Activated T-cell treated with anti-CD3 and anti-CD28 coated beads, Interleukin-2, amount 50 U/mL, for 24 hours (primary cell): ENCODE measurements around the gene PANX1.
A peak's percentile ranks its signal among the peaks of the same experiment; 100 is the strongest.

Source experiments
- DNase-seq: peaks from one replicate; pipeline ENCODE4 v3.0.0-alpha.2; 2020
- H3K27ac Mint-ChIP-seq: 2 replicates; pipeline ENCODE4 v1.8.0; 2020; ENCODE audit warnings: mild to moderate bottlenecking, mixed read lengths
- H3K27me3 Mint-ChIP-seq: 2 replicates; pipeline ENCODE4 v1.8.0; 2020; ENCODE audit warnings: mixed read lengths
- H3K36me3 Mint-ChIP-seq: 2 replicates; pipeline ENCODE4 v1.8.0; 2020; ENCODE audit warnings: low read depth, mixed read lengths
- H3K4me1 Mint-ChIP-seq: 2 replicates; pipeline ENCODE4 v1.8.0; 2020; ENCODE audit warnings: low read depth, mixed read lengths
- H3K4me3 Mint-ChIP-seq: 2 replicates; pipeline ENCODE4 v1.8.0; 2020; ENCODE audit warnings: mild to moderate bottlenecking, moderate library complexity, mixed read lengths
- H3K9me3 Mint-ChIP-seq: 2 replicates; pipeline ENCODE4 v1.8.0; 2020; ENCODE audit warnings: mixed read lengths

PANX1 gene

DNA sequence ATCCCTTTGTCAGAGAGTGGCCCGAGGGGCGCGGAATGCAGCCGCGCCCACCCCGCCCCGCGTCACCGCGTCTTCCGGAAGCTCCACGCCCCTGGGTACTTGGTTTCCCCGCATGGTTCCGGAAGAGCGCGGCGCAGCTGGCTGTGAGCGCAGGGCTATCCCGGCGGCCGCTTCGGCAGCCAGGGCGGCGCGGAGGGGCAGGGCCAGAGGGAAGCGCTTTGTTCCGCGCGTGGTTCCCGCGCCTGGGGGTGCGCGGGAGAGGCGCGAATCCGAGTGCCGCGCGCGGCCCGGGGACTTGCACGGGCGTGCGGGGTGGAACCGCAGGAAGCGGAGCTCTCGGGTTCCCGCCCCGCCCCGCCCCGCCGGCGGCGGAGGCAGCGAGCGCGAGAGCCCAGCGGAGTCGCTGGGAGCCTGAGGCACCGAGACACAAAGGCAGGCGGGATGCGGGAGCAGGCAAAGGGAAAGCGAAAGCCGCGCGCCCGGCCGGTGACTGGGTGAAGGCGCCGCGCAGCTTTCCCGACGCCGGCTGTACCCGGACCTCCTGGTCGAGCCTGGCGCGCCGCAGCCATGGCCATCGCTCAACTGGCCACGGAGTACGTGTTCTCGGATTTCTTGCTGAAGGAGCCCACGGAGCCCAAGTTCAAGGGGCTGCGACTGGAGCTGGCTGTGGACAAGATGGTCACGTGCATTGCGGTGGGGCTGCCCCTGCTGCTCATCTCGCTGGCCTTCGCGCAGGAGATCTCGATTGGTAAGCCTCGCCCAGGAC is at the start of gene PANX1:
Gene PANX1 (plus strand): TSS at position 96 of the 766 bp plus-strand sequence. CDS start 472 bp downstream, at position 568.
- peak; percentile 85 for DNase-seq
- Mint-ChIP-seq H3K4me1 (peaks cover 29% of the 10 kb centered on the region), H3K4me3 (no peak within 1 kb of the TSS), H3K27me3 (no peaks in the 10 kb centered on the region), H3K36me3 (peaks cover 5% of the 10 kb centered on the region), H3K27ac (peak within 1 kb of the TSS; percentile 96), H3K9me3 (peaks cover 4% of the 10 kb centered on the region)

DNA sequence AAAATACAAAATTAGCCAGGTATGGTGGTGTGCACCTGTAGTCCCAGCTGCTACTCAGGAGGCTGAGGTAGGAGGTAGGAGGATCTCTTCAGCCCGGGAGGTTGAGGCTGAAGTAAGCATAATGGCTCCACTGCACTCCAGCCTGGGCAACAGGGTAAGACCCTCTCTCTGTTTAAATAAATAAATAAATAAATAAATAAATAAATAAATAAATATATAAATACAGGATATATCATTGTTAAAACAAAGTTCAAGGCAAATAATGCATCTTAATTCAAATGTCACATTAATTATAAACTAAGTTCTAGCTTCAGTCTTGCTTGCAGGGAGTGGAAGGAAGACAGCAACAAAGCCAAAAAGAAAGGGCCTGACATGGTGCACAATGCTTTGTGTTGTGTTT is 44.5 kb upstream of the PANX1 start:
- Mint-ChIP-seq H3K4me3 (no peak overlapping the region), H3K27me3 (peaks cover 40% of the 10 kb centered on the region), H3K4me1 (no peaks in the 10 kb centered on the region), H3K36me3 (no peaks in the 10 kb centered on the region), H3K9me3 (no peaks in the 10 kb centered on the region), H3K27ac (no peak overlapping the region)
- no peak for DNase-seq

- Mint-ChIP-seq H3K36me3 (no peaks in the 10 kb centered on the region), H3K27me3 (peaks cover 22% of the 10 kb centered on the region), H3K27ac (no peak overlapping the region), H3K4me1 (no peaks in the 10 kb centered on the region), H3K4me3 (no peak overlapping the region), H3K9me3 (peaks cover 2% of the 10 kb centered on the region)
- no peak for DNase-seq
Observed at GRCh38 chr11:94088906-94089305, 39.7 kb upstream of the PANX1 start.

DNA sequence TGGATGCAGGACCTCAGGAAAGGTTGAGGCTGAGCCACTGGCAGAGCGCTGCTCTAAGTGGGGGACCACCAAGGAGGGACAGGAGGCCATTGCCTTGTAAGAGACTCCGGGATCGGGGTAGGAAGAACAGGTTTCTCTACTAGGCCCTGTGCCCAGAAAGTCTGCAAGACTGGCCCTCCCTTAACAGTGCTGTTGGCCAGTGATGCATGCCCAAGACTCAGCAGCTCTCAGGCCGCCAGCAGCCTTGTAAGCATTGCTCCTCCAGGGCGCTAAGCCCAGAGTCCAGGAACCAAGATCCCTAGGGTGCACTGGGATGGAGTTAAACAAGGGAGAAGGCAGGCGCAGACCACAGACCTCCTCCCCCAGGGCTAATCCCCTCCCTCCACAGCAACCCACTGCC is 39.3 kb upstream of the PANX1 start:
- no peak overlapping the region for H3K4me3 Mint-ChIP-seq
- no peaks in the 10 kb centered on the region for H3K4me1 Mint-ChIP-seq
- H3K27me3 Mint-ChIP-seq: peaks cover 21% of the 10 kb centered on the region
- peaks cover 2% of the 10 kb centered on the region for H3K9me3 Mint-ChIP-seq
- no peak for DNase-seq
- no peak overlapping the region for H3K27ac Mint-ChIP-seq
- no peaks in the 10 kb centered on the region for H3K36me3 Mint-ChIP-seq

- Mint-ChIP-seq H3K4me1 (no peaks in the 10 kb centered on the region), H3K27me3 (peaks cover 19% of the 10 kb centered on the region), H3K9me3 (peaks cover 3% of the 10 kb centered on the region), H3K36me3 (no peaks in the 10 kb centered on the region), H3K27ac (no peak overlapping the region), H3K4me3 (no peak overlapping the region)
- no peak for DNase-seq
Observed at GRCh38 chr11:94090401-94090800, 38.2 kb upstream of the PANX1 start.

DNA sequence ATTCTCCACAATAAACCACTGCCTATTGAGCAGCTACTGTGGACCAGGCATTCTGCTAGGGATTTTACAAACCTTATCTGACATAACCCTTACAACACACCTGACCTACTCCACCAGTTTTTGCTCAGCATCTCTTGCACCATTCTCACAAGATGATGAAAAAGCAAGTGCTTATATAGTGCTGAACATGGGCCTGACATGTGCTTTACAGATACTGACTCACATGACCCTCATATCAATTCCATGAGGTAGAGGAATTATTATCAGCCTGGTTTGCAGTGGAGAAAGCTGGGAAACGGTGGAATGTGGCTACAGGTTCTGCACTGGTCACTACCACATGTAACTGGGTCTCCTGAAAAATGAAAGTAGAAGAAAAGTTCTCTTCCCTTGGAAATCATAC is 37.5 kb upstream of the PANX1 start:
- H3K9me3 Mint-ChIP-seq: peaks cover 3% of the 10 kb centered on the region
- no peaks in the 10 kb centered on the region for H3K4me1 Mint-ChIP-seq
- H3K36me3 Mint-ChIP-seq: no peaks in the 10 kb centered on the region
- H3K27ac Mint-ChIP-seq: no peak overlapping the region
- no peak for DNase-seq
- peaks cover 15% of the 10 kb centered on the region for H3K27me3 Mint-ChIP-seq
- no peak overlapping the region for H3K4me3 Mint-ChIP-seq

GRCh38 chr11:94100253-94100652 is 28.4 kb upstream of the PANX1 start:
- DNase-seq: no peak
- Mint-ChIP-seq H3K4me1 (no peaks in the 10 kb centered on the region), H3K27ac (no peak overlapping the region), H3K4me3 (no peak overlapping the region), H3K27me3 (peaks cover 7% of the 10 kb centered on the region), H3K9me3 (peaks cover under 1% of the 10 kb centered on the region), H3K36me3 (no peaks in the 10 kb centered on the region)

DNA sequence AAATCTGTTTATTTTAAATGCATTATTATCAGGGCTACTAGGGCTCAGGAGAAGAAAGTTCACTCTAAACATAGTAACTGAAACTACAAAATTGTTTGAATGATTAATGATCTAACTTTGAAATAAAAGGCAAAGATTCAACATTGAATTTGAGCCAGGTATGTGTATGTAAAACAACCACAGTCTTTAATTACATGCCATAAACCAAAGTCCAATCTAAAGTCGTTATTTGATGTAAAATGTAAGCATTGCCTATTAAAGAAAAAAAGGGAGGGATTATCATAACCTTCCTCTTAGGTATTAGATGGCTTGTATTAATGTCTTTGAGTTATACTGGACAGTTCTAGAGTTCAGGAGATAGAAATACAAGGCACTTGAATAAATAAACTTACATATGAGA is 25.2 kb upstream of the PANX1 start:
- Mint-ChIP-seq H3K27ac (no peak overlapping the region), H3K27me3 (peaks cover 8% of the 10 kb centered on the region), H3K36me3 (no peaks in the 10 kb centered on the region), H3K4me3 (no peak overlapping the region), H3K4me1 (no peaks in the 10 kb centered on the region), H3K9me3 (no peaks in the 10 kb centered on the region)
- DNase-seq: no peak

DNA sequence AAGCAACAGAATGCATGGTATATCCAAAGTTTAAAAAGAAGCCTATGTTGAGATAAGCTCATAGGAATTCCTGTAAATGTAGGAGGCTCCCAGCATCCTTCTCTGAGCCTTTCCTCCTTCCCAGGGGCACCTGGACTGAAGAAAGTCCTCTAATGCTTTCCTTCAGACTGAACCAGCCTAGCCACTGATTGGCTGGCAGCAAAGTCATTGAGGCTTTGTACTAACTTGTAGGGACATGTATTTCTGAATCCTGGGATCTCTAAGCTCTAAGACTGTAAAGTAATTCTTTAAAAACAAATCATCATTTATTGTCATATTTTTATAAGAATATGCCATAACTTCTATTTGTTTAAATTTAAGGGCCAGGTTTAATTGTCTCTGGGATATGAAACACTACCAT is 23.9 kb upstream of the PANX1 start:
- Mint-ChIP-seq H3K27ac (no peak overlapping the region), H3K9me3 (no peaks in the 10 kb centered on the region), H3K4me1 (no peaks in the 10 kb centered on the region), H3K36me3 (no peaks in the 10 kb centered on the region), H3K4me3 (no peak overlapping the region), H3K27me3 (peaks cover 5% of the 10 kb centered on the region)
- no peak for DNase-seq

DNA sequence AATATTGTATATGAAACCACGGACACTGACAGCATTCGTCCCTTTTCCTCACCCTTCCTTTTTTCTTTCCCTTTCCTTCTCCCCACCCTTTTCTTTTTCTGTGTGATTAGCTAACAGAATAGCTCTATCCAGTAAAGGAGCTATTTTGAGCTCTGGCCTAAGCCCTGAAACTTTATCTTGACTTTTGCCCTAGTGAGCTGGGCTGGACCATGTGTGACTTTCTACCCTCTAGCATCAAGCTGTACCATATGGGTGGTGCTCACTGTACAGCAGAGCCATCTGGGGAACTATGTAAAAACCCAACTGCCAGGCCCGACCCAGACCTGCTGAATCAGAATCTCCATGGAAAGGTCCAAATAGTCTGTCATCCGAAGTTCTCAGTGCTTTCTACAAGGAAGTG is 21.9 kb upstream of the PANX1 start:
- Mint-ChIP-seq H3K4me3 (no peak overlapping the region), H3K9me3 (no peaks in the 10 kb centered on the region), H3K27me3 (peaks cover 10% of the 10 kb centered on the region), H3K36me3 (no peaks in the 10 kb centered on the region), H3K4me1 (no peaks in the 10 kb centered on the region), H3K27ac (no peak overlapping the region)
- no peak for DNase-seq

- no peaks in the 10 kb centered on the region for H3K36me3 Mint-ChIP-seq
Observed at GRCh38 chr11:94107363-94107762, 21.3 kb upstream of the PANX1 start.

GRCh38 chr11:94111241-94111640 is 17.4 kb upstream of the PANX1 start:
- no peak for DNase-seq
- no peaks in the 10 kb centered on the region for H3K36me3 Mint-ChIP-seq
- peaks cover 23% of the 10 kb centered on the region for H3K27me3 Mint-ChIP-seq
- no peak overlapping the region for H3K27ac Mint-ChIP-seq
- no peaks in the 10 kb centered on the region for H3K4me1 Mint-ChIP-seq
- H3K4me3 Mint-ChIP-seq: no peak overlapping the region
- no peaks in the 10 kb centered on the region for H3K9me3 Mint-ChIP-seq

More at GRCh38 chr11:94107363-94107762, 21.3 kb upstream of the PANX1 start:
- no peak for DNase-seq
- Mint-ChIP-seq H3K27me3 (peaks cover 10% of the 10 kb centered on the region), H3K4me3 (no peak overlapping the region), H3K27ac (no peak overlapping the region), H3K9me3 (no peaks in the 10 kb centered on the region), H3K4me1 (no peaks in the 10 kb centered on the region)

DNA sequence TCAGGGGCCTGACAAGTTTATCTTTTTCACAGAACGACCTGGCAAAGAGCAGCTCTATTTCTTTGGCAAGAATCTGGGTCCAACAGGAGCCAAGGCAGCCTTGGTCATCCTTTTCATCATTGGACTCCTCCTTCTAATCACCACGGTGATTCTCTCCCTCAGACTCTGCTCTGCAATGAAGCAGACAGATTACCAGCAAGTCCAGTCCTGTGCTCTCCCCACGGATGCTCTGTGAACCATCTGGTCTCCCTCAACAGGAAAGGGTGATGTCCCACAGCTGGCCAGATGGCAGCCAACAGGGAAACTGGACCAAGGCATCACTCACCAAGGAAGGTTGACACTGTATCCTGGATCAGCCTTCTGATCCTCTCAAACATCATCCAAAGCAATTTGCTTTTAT is 17.0 kb upstream of the PANX1 start:
- no peaks in the 10 kb centered on the region for H3K4me1 Mint-ChIP-seq
- H3K27me3 Mint-ChIP-seq: peaks cover 22% of the 10 kb centered on the region
- H3K27ac Mint-ChIP-seq: no peak overlapping the region
- DNase-seq: no peak
- H3K9me3 Mint-ChIP-seq: no peaks in the 10 kb centered on the region
- no peak overlapping the region for H3K4me3 Mint-ChIP-seq
- H3K36me3 Mint-ChIP-seq: no peaks in the 10 kb centered on the region

DNA sequence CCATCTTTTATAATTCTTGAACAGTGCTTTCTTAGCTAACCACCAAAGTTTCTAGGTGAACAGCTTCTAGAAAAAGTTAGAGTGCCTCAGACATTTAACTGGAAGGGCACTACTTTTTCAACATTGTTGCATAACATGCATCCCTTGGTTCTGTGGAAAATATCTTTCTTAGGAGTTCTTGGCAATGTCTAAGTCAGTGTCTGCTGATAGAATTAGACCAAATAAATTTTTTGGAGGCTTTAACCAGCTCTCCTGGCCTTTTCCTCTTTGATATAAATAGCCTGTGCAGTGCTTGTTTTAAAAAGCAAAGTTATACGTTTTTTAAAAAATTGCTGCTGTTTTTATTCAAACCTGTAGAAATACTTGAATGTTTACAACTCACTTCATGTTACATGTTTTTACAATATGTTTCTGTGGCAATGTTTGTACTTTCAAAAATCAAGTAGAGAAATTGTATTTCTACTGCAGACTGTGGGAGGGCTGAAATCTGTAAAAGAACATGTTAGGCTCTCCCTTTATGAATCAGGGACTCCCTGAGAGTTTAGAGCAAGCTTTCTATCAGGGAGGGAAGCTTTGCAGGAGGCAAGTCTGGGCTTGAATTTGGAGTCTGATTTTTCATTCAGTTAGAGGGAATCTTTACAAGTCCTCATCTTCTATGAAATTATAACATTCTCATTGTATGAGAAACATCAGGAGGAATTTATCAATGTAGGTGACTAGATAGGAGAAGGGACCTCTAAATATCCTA is 16.3 kb upstream of the PANX1 start:
- H3K4me3 Mint-ChIP-seq: no peak overlapping the region
- no peak overlapping the region for H3K27ac Mint-ChIP-seq
- H3K27me3 Mint-ChIP-seq: peaks cover 22% of the 10 kb centered on the region
- H3K4me1 Mint-ChIP-seq: no peaks in the 10 kb centered on the region
- no peaks in the 10 kb centered on the region for H3K9me3 Mint-ChIP-seq
- no peaks in the 10 kb centered on the region for H3K36me3 Mint-ChIP-seq
- no peak for DNase-seq

- DNase-seq: no peak
- Mint-ChIP-seq H3K4me1 (no peaks in the 10 kb centered on the region), H3K9me3 (no peaks in the 10 kb centered on the region), H3K27me3 (peaks cover 15% of the 10 kb centered on the region), H3K4me3 (no peak overlapping the region), H3K36me3 (no peaks in the 10 kb centered on the region), H3K27ac (no peak overlapping the region)
Observed at GRCh38 chr11:94117197-94117574, 11.5 kb upstream of the PANX1 start.
